ENCODE data around the gene C14orf180. TPM values are rescaled to one million over a fixed set of nuclear protein-coding genes. Genes with fewer than 3 reads are reported as not detected.
"Not testable (repeated sequence)": the region's sequence is repeated elsewhere in the genome, so short reads cannot be mapped to it uniquely, and the experiment has no call there.

The C14orf180 gene
- total and polyA plus RNA-seq, 10 of the 15 experiments (the other 5 are each of a cell fraction or from before 2014, with no cell fraction given), result not detected

DNA sequence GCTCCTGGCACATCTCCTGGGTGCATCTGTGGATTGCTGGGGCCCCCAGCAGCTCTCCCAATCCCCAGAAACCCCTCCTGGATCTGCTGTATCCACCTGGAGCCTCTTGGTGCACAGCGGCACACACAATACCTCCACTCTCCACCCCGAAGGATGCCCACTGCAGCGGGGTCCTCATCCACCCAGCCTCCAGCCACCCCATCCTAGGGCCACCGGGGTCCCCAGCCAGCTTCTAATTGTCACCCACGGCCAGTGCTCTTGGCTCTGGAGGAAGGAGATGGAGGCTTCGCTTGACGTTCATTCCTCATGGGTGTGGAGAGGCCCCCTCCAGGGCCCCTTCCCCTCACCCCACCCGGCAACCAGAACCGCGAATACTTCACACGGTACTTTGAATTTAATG, 56.6 kb downstream of the C14orf180 start:
- WGBS (ENCODE audit: insufficient coverage, insufficient replicate concordance, low lambda C conversion rate, missing lambda C conversion rate), result 46% methylated on average over 11 of the region's 11 CpGs

DNA sequence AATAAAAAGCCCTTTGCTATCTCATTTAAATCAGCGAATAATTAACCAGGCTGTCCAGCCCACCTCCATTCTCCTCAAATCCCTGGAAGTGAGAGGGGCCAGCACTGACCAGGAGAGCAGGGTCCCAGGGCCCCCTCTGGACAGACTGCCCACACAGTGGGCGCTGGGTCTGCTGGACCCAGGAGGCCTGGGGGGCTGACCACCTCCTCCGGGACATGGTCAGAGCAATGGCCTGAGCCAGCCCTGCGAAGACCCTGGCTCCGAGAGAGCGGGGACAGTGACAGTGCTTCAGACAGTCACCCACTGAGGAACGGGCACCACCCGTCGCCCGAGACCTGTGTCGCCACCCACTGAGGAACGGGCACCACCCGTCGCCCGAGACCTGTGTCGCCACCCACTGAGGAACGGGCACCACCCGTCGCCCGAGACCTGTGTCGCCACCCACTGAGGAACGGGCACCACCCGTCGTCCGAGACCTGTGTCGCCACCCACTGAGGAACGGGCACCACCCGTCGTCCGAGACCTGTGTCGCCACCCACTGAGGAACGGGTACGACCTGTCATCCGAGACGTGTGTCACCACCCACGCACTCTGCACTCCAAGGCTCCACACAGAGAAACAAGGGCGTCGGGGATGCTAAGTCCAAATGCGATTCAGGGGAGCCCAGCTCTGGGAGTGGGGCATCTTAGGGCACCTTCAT, 57.4 kb downstream of the C14orf180 start:
- DNase-seq (ENCODE audit: low read depth, low spot score); H3K27ac ChIP-seq (ENCODE audit: control insufficient read depth, insufficient read depth); FAIRE-seq; H3K79me2 ChIP-seq (ENCODE audit: control insufficient read depth, insufficient read depth, low read length); H3K4me3 ChIP-seq; intact Hi-C loops (cut with micrococcal nuclease; ENCODE audit: unreplicated experiment); H3K4me1 ChIP-seq (ENCODE audit: control insufficient read depth, insufficient read depth, low read length); RAD21 ChIA-PET (ENCODE audit: unreplicated experiment); H3K4me2 ChIP-seq (ENCODE audit: control insufficient read depth, insufficient read depth); H4K20me1 ChIP-seq (ENCODE audit: control insufficient read depth, insufficient read depth); H3K9me3 ChIP-seq (replicated peaks; ENCODE audit: control insufficient read depth, insufficient read depth, low read length); H3K9ac ChIP-seq (ENCODE audit: control insufficient read depth, insufficient read depth, low read length); H2AFZ ChIP-seq (ENCODE audit: control insufficient read depth, low read depth, low read length); H3K27me3 ChIP-seq (replicated peaks in 1 of 2; ENCODE audit: control insufficient read depth in 2 of 2, insufficient read depth in 2 of 2, low read length in 1 of 2); H3K36me3 ChIP-seq (ENCODE audit: control insufficient read depth in 2 of 2, insufficient read depth in 2 of 2, low read length in 1 of 2); SMC1A ChIA-PET (ENCODE audit: uncharacterized antibody, unreplicated experiment); in situ Hi-C loops (cut with MboI); POLR2A ChIA-PET; ATAC-seq; BruUV-seq (replicated peaks): not testable (repeated sequence)
- 65% methylated on average over 38 of the region's 39 CpGs for WGBS (ENCODE audit: insufficient coverage, insufficient replicate concordance, low lambda C conversion rate, missing lambda C conversion rate)
- CTCF ChIA-PET, result interaction anchor here (1.4 kb wide), 1 partner anchor 559 kb away, joined by 3 read pairs; no protein-coding TSS in a partner anchor

More for the DNA sequence above, 56.6 kb downstream of the C14orf180 start:
- H3K79me2 ChIP-seq (ENCODE audit: control insufficient read depth, insufficient read depth, low read length), result no peaks in the 10 kb centered on the region
- H3K9me3 ChIP-seq (replicated peaks; ENCODE audit: control insufficient read depth, insufficient read depth, low read length), result no peaks in the 10 kb centered on the region
- intact Hi-C loops (cut with micrococcal nuclease; ENCODE audit: unreplicated experiment), result no loop called here
- ATAC-seq (no peak), DNase-seq (ENCODE audit: low read depth, low spot score) (no peak), FAIRE-seq (no peak)
- in situ Hi-C loops (cut with MboI), result no loop called here
- no peak overlapping the region for H2AFZ ChIP-seq (ENCODE audit: control insufficient read depth, low read depth, low read length)
- TF ChIP-seq SUPT20H (IDR thresholded peaks at IDR 0.05; ENCODE audit: borderline replicate concordance, control insufficient read depth, low read depth, low read length) (no peak), FOXM1 (IDR thresholded peaks at IDR 0.05; ENCODE audit: low read depth, low read length) (no peak), RCOR1 (conservative IDR thresholded peaks at IDR 0.05; ENCODE audit: low read depth, low read length) (no peak), NFYB (IDR thresholded peaks at IDR 0.05; ENCODE audit: insufficient read depth, low read depth, low read length) (no peak)
- ChIA-PET POLR2A (no interaction called here), RAD21 (ENCODE audit: unreplicated experiment) (no interaction called here), SMC1A (ENCODE audit: uncharacterized antibody, unreplicated experiment) (no interaction called here), CTCF (interaction anchor here (1.4 kb wide), 1 partner anchor 558 kb away, joined by 3 read pairs; no protein-coding TSS in a partner anchor)
- no peak overlapping the region for H3K27ac ChIP-seq (ENCODE audit: control insufficient read depth, insufficient read depth)
- H3K36me3 ChIP-seq (ENCODE audit: control insufficient read depth in 2 of 2, insufficient read depth in 2 of 2, low read length in 1 of 2), result no peaks in the 10 kb centered on the region
- H3K27me3 ChIP-seq (replicated peaks in 1 of 2; ENCODE audit: control insufficient read depth in 2 of 2, insufficient read depth in 2 of 2, low read length in 1 of 2), result no peaks in the 10 kb centered on the region
- no TSS peak for BruUV-seq (replicated peaks)
- H3K4me3 ChIP-seq, result no peak overlapping the region
- no peaks in the 10 kb centered on the region for H4K20me1 ChIP-seq (ENCODE audit: control insufficient read depth, insufficient read depth)
- H3K4me1 ChIP-seq (ENCODE audit: control insufficient read depth, insufficient read depth, low read length), result no peaks in the 10 kb centered on the region
- no peak overlapping the region for H3K4me2 ChIP-seq (ENCODE audit: control insufficient read depth, insufficient read depth)
- no peak overlapping the region for H3K9ac ChIP-seq (ENCODE audit: control insufficient read depth, insufficient read depth, low read length)

Measured in GM12878 (cell line).